HepG2 (cell line): ENCODE data around the gene QRICH2. TPM values are rescaled to one million over a fixed set of nuclear protein-coding genes. Genes with fewer than 3 reads are reported as not detected.

Source experiments
- ATF7 ChIP-seq, 2 experiments: fragments of 450-650 bp in 1 of 2; sonication (generic) in 1 of 2; formaldehyde crosslinking in 1 of 2; IDR thresholded peaks; 2 replicates each; pipeline versions ENCODE4 v1.4.0 to v1.6.1; 2016 to 2020; ENCODE audit warnings: antibody characterized with exemption in 1 of 2, mild to moderate bottlenecking in 1 of 2, missing genetic modification reagents in 1 of 2
- FOXO4 ChIP-seq: sonication (generic); formaldehyde crosslinking; conservative IDR thresholded peaks from 2 replicates; pipeline ENCODE4 v1.8.1; 2023; ENCODE audit warnings: missing genetic modification reagents
- HMGXB3 ChIP-seq: sonication (generic); formaldehyde crosslinking; IDR thresholded peaks from 2 replicates; pipeline ENCODE4 v1.4.0; 2020; ENCODE audit warnings: missing genetic modification reagents, borderline replicate concordance
- HNF4A ChIP-seq: sonication (generic); formaldehyde crosslinking; IDR thresholded peaks from 2 replicates; pipeline ENCODE4 v1.4.0; 2020; ENCODE audit warnings: missing genetic modification reagents
- HNRNPH1 ChIP-seq: fragments of 200-400 bp; formaldehyde crosslinking; optimal IDR thresholded peaks from 2 replicates; pipeline ENCODE3; 2017; ENCODE audit warnings: mild to moderate bottlenecking, low read depth, low read length
- JUNB ChIP-seq: sonication (generic); formaldehyde crosslinking; IDR thresholded peaks from 2 replicates; pipeline ENCODE4 v1.8.0; 2022; ENCODE audit warnings: missing genetic modification reagents, mild to moderate bottlenecking, borderline replicate concordance
- MED8 ChIP-seq: sonication (generic); formaldehyde crosslinking; IDR thresholded peaks from 2 replicates; pipeline ENCODE4 v1.8.1; 2023; ENCODE audit warnings: mild to moderate bottlenecking, missing genetic modification reagents; ENCODE audit not compliant: insufficient replicate concordance
- RFX3 ChIP-seq: IDR thresholded peaks from 2 replicates; pipeline ENCODE4 v1.6.1; 2016; ENCODE audit warnings: missing biosample characterization, missing genetic modification reagents
- RFXANK ChIP-seq: IDR thresholded peaks from 2 replicates; pipeline ENCODE4 v1.6.1; 2016
- TAF15 ChIP-seq: fragments of 200-400 bp; formaldehyde crosslinking; IDR thresholded peaks from one replicate; pipeline ENCODE4 v1.6.1; 2018; ENCODE audit warnings: mild to moderate bottlenecking, low read depth, low read length; ENCODE audit not compliant: poor library complexity, severe bottlenecking
- TEAD3 ChIP-seq: optimal IDR thresholded peaks from 2 replicates; pipeline ENCODE3; 2016; ENCODE audit warnings: borderline replicate concordance
- WIZ ChIP-seq: sonication (generic); formaldehyde crosslinking; IDR thresholded peaks from 2 replicates; pipeline ENCODE4 v1.5.1; 2020; ENCODE audit warnings: mild to moderate bottlenecking, missing genetic modification reagents
- ZNF337 ChIP-seq: sonication (generic); formaldehyde crosslinking; IDR thresholded peaks from 2 replicates; pipeline ENCODE4 v1.5.1; 2020; ENCODE audit warnings: missing genetic modification reagents, low read depth, mild to moderate bottlenecking, borderline replicate concordance
- ZNF33A ChIP-seq: sonication (generic); formaldehyde crosslinking; IDR thresholded peaks from 2 replicates; pipeline ENCODE4 v1.5.1; 2020; ENCODE audit warnings: missing genetic modification reagents, mild to moderate bottlenecking, moderate library complexity, borderline replicate concordance
- ZNF737 ChIP-seq: sonication (generic); formaldehyde crosslinking; IDR thresholded peaks from 2 replicates; pipeline ENCODE4 v1.5.0; 2020; ENCODE audit warnings: missing genetic modification reagents, mild to moderate bottlenecking, borderline replicate concordance
- ZNF772 ChIP-seq: sonication (generic); formaldehyde crosslinking; IDR thresholded peaks from 2 replicates; pipeline ENCODE4 v1.5.0; 2020; ENCODE audit warnings: mild to moderate bottlenecking, missing genetic modification reagents
- polyA plus RNA-seq, 8 experiments: library from polyadenylated mRNA; depleted of rRNA in 3 of 8; stranded (reverse) in 7 of 8; unstranded in 1 of 8; fragments of >200 nt; fragmentation: Illumina TruSeq in 4 of 8; extraction: Trizol in 4 of 8; gene quantifications; 2 replicates each; pipeline versions ENCODE4 v1.2.1 to v1.2.3, GENCODE V29; 2011 to 2016; ENCODE audit warnings: low read depth in 4 of 8, missing spikeins in 1 of 8, mixed read lengths in 1 of 8; ENCODE audit not compliant: insufficient read depth in 1 of 8
- total RNA-seq, 5 experiments: library from RNA; depleted of rRNA; stranded (reverse); fragments of >200 nt; fragmentation: Illumina TruSeq; extraction: Trizol; gene quantifications; 2 replicates each; pipeline ENCODE4 v1.2.3, GENCODE V29; 2016; ENCODE audit warnings: low read depth in 1 of 5
- TF ChIP-seq, protein P1 (sequence below), 2 experiments: sonication (generic) in 1 of 2; formaldehyde crosslinking in 1 of 2; IDR thresholded peaks; 2 replicates each; pipeline versions ENCODE4 v1.5.1 to v1.6.1; 2011 to 2020; ENCODE audit warnings: borderline replicate concordance in 1 of 2, low read depth in 1 of 2, low read length in 1 of 2, mild to moderate bottlenecking in 1 of 2, missing genetic modification reagents in 1 of 2, moderate library complexity in 1 of 2

QRICH2 gene
- total and polyA plus RNA-seq, 2 of the 13 experiments (the other 11 are each of a cell fraction or from before 2014, with no cell fraction given) = 3.7 to 5.7 TPM

DNA sequence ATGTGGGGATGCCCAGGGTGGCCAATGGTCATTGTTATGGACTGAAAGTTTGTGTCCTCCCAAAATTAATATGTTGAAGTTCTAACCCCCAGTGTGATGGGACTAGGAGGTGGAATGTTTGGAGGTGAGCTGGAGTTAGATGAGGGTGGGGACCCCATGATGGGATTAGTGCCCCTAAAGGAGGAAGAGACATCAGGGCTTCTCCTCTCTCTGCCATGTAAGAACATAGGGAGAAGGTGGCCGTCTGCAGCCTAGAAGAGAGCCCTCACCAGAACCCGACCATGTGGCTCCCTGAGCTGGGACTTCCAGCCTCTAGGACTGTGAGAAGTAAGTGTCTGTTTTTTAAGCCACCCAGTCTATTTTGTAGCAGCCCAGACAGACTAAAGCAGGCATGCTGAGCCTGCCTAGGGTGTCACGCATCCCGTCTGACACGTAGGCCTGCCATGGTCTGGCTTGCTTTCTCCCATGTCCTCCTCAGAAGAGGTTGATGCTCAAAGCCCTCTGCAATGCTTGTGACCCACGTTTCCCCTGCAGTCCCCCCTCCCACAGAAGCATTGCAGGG lies 49.6 kb upstream of the QRICH2 start (continued):
- TF ChIP-seq RFX3 (CRISPR knock-in tag) (no peak), TEAD3 (CRISPR knock-in tag) (peak; percentile 6), TAF15 (no peak), ATF7 (IDR thresholded peaks at IDR 0.05) (no peak), ATF7 (CRISPR knock-in tag; IDR thresholded peaks at IDR 0.05) (no peak), HMGXB3 (CRISPR knock-in tag) (no peak), WIZ (CRISPR knock-in tag) (no peak), FOXO4 (CRISPR knock-in tag) (no peak), HNRNPH1 (no peak), RFXANK (CRISPR knock-in tag) (no peak), MED8 (CRISPR knock-in tag) (no peak), ZNF33A (no peak), HNF4A (CRISPR knock-in tag) (no peak), ZNF772 (0 out of 2 replicates have a peak, but pooled peaks have one; percentile 17), ZNF737 (CRISPR knock-in tag) (no peak), JUNB (no peak), ZNF337 (CRISPR knock-in tag) (no peak)
- TF ChIP-seq, protein P1, sequence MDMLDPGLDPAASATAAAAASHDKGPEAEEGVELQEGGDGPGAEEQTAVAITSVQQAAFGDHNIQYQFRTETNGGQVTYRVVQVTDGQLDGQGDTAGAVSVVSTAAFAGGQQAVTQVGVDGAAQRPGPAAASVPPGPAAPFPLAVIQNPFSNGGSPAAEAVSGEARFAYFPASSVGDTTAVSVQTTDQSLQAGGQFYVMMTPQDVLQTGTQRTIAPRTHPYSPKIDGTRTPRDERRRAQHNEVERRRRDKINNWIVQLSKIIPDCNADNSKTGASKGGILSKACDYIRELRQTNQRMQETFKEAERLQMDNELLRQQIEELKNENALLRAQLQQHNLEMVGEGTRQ (IDR thresholded peaks at IDR 0.05; ENCODE audit: low read depth, low read length) = no peak
- TF ChIP-seq, protein P1 (CRISPR knock-in tag; IDR thresholded peaks at IDR 0.05; ENCODE audit: borderline replicate concordance) = no peak
